GM12873 (cell line): ENCODE data around the gene IRF9.

ENCODE experiments used
- TF ChIP-seq, protein P1 (sequence below): IDR thresholded peaks from 2 replicates; pipeline ENCODE4 v1.5.1; 2012; ENCODE audit warnings: low read depth, mild to moderate bottlenecking, moderate library complexity, low read length, control low read depth; ENCODE audit not compliant: insufficient read depth; ENCODE audit errors: missing control alignments

Gene IRF9

DNA sequence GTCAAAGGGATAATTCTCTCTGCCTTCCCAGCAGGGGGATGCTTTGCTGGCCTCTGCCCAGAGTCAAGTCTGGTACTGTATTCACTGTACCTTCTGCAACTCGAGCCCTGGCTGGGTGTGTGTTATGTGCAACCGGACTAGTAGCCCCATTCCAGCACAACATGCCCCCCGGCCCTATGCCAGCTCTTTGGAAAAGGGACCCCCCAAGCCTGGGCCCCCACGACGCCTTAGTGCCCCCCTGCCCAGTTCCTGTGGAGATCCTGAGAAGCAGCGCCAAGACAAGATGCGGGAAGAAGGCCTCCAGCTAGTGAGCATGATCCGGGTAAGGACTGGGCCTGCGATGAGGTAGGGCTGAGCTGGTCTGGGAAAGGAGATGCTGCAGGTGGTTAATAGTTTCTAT, 10.5 kb upstream of the IRF9 start:
- TF ChIP-seq, protein P1, sequence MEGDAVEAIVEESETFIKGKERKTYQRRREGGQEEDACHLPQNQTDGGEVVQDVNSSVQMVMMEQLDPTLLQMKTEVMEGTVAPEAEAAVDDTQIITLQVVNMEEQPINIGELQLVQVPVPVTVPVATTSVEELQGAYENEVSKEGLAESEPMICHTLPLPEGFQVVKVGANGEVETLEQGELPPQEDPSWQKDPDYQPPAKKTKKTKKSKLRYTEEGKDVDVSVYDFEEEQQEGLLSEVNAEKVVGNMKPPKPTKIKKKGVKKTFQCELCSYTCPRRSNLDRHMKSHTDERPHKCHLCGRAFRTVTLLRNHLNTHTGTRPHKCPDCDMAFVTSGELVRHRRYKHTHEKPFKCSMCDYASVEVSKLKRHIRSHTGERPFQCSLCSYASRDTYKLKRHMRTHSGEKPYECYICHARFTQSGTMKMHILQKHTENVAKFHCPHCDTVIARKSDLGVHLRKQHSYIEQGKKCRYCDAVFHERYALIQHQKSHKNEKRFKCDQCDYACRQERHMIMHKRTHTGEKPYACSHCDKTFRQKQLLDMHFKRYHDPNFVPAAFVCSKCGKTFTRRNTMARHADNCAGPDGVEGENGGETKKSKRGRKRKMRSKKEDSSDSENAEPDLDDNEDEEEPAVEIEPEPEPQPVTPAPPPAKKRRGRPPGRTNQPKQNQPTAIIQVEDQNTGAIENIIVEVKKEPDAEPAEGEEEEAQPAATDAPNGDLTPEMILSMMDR: no peak

DNA sequence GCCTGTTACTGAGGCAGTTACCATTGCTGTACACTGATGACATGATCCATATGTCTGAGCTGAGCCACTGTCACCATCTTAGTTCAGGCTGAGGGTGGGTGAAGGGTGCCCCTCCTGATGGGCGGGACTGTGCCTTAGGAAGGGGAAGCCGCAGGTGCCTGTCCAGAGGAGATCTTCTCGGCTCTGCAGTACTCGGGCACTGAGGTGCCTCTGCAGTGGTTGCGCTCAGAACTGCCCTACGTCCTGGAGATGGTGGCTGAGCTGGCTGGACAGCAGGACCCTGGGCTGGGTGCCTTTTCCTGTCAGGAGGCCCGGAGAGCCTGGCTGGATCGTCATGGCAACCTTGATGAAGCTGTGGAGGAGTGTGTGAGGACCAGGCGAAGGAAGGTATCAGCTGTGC, 10.1 kb upstream of the IRF9 start:
- TF ChIP-seq, protein P1: no peak

DNA sequence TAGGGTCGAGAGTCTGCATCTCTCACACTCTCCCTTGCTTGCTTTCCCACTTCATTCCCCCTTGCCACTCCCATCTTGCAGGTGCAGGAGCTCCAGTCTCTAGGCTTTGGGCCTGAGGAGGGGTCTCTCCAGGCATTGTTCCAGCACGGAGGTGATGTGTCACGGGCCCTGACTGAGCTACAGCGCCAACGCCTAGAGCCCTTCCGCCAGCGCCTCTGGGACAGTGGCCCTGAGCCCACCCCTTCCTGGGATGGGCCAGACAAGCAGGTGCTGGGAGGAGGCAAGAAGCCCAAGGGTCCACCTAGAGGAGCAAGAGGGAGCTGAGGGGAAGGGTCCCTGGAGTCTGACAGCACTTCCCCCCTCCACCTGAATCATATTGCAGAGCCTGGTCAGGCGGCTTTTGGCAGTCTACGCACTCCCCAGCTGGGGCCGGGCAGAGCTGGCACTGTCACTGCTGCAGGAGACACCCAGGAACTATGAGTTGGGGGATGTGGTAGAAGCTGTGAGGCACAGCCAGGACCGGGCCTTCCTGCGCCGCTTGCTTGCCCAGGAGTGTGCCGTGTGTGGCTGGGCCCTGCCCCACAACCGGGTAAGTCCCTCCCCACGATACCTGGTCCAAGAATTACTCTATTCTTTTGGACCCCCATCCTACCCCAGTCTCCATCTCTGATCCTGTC, 9.5 kb upstream of the IRF9 start:
- TF ChIP-seq, protein P1: no peak

DNA sequence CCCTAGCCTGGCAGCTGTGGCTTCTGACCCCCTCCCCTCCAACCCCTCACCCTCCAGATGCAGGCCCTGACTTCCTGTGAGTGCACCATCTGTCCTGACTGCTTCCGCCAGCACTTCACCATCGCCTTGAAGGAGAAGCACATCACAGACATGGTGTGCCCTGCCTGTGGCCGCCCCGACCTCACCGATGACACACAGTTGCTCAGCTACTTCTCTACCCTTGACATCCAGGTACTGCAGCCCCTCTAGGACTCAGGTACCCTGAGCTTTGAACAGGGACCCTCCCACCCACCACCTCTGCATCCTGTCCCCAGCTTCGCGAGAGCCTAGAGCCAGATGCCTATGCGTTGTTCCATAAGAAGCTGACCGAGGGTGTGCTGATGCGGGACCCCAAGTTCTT, 6.0 kb upstream of the IRF9 start:
- TF ChIP-seq, protein P1: no peak

DNA sequence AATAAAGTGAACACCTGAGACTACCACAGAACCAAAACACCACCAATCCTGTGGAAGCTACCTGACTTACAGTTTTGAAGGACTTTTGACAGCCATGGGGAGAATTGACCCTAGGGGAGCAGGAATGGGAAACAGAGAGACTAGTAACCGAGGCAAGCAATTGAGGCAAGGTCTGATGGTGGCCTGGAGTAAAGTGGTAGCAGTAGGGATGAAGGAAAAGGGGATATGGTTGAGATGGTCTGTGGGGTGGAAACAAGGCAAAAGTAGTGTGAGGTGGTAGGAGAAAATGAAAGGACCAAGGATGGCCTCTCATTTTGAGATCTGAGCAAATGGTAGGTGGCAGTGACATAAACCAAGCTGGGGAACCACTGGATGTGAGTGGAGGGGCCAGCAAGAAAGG, 4.2 kb upstream of the IRF9 start:
- TF ChIP-seq, protein P1: no peak

DNA sequence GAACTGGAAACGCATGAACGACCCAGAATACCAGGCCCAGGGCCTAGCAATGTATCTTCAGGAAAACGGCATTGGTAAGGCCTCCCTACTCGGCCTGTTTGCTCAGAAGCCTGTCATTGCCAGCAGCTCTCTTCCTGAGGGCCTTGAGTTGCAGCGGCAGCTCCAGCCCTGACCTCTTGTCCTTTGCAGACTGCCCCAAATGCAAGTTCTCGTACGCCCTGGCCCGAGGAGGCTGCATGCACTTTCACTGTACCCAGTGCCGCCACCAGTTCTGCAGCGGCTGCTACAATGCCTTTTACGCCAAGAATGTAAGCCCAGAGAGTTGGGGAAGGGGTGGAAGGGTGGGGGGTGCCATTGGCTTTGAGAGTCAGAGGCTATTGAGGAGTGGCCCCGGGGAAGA, 3.7 kb upstream of the IRF9 start:
- TF ChIP-seq, protein P1: no peak

DNA sequence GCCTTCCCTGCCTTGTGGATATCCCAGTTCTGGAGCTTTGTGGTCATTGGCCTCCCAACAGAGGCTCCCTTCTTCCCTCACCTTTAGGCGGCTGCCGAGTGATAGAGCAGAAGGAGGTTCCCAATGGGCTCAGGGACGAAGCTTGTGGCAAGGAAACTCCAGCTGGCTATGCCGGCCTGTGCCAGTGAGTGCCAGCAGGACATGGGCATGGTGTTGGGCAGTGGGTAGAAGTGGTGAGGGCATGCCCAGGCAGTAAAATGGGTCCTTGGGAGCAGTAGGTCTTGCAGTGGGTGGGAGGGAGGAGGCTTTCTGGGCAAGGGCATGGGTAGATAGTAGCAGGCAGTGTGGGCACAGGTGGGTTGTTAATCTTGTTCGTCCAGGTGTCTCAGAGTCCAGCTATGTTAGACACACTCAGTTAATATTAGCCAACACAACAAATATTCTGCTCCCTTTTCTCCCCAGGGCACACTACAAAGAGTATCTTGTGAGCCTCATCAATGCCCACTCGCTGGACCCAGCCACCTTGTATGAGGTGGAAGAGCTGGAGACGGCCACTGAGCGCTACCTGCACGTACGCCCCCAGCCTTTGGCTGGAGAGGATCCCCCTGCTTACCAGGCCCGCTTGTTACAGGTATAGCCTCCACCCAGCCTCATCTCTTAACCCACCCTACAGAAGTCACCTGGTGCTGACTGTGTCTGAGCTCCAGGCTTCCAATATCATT, 1.1 kb upstream of the IRF9 start:
- TF ChIP-seq, protein P1: no peak
